Measurements from ENCODE around the gene ANKRD50. TPM values are rescaled to one million over a fixed set of nuclear protein-coding genes. Genes with fewer than 3 reads are reported as not detected.
A peak's percentile ranks its signal among the peaks of the same experiment; 100 is the strongest.

ANKRD50 gene
- total and polyA plus RNA-seq, 9 of the 15 experiments (the other 6 are each of a cell fraction or from before 2014, with no cell fraction given) = 2.0 to 8.0 (median 6.2) TPM

DNA sequence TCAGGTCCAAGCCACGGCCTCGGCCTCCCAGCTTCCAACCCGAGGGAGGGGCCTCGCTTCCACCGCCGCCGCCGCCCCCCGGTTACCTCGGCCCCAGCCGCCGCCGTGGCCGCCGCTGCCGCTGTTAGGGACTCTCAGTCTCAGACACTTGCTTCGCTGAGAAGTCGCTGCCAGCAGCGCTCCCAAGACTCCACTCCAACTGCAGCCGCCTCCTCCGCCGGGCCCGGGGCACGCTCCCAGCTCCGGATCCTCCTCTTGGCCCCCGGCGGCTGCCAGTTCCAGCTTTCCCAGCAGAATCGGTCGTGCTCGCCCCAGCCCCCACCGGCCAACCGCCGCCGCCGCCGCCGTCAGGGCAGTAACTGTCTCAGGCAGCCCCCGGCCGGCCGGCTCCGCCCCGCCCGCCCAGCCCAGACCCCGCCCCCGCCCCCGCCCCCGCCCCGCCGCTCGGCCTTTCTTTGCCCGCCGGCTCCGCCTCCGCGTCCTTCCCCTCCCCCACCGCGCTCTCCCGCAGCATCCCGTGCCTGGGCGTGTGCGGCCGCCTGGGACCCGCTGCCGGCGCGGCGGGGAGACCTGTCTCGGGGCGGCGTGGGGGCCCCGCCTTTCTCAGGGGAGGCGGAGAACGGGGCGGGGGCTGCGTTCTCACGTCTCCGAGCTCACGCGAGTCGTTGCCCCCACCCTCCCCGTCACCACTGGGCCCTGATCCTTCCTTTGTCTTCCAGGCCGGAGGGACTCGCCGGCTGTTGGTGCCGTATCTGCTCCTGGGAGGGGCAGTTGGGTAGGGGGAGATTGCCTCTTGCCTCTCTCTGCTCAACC is at the start of gene ANKRD50 (continued):
- TF ChIP-seq, protein P1, sequence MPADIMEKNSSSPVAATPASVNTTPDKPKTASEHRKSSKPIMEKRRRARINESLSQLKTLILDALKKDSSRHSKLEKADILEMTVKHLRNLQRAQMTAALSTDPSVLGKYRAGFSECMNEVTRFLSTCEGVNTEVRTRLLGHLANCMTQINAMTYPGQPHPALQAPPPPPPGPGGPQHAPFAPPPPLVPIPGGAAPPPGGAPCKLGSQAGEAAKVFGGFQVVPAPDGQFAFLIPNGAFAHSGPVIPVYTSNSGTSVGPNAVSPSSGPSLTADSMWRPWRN (IDR thresholded peaks at IDR 0.05; ENCODE audit: low read depth) = peak; percentile 83
- TF ChIP-seq ILK (tag; IDR thresholded peaks at IDR 0.05; ENCODE audit: borderline replicate concordance, low read depth) (no peak), PHF8 (IDR thresholded peaks at IDR 0.05; ENCODE audit: borderline replicate concordance, low read length) (peak; percentile 87; the same call in 1 of the 2 replicates), ZFP36 (IDR thresholded peaks at IDR 0.05; ENCODE audit: low read depth, low read length, partially characterized antibody) (no peak), L3MBTL2 (IDR thresholded peaks at IDR 0.05) (no peak), BACH1 (tag; IDR thresholded peaks at IDR 0.05) (no peak), ADNP (tag; IDR thresholded peaks at IDR 0.05) (no peak), DNMT1 (IDR thresholded peaks at IDR 0.05) (no peak), HDAC1 (IDR thresholded peaks at IDR 0.05) (no peak; a peak in 1 of 4 replicates), CXXC5 (CRISPR knock-in tag; IDR thresholded peaks at IDR 0.05) (peak; percentile 92), ZNF76 (CRISPR knock-in tag; IDR thresholded peaks at IDR 0.05; ENCODE audit: borderline replicate concordance) (no peak), KLF10 (CRISPR knock-in tag; IDR thresholded peaks at IDR 0.05) (no peak), POLR3G (IDR thresholded peaks at IDR 0.05; ENCODE audit: extremely low read depth, insufficient read length, insufficient replicate concordance) (no peak), ZNF75A (CRISPR knock-in tag; IDR thresholded peaks at IDR 0.05) (no peak), ZFP1 (CRISPR knock-in tag; IDR thresholded peaks at IDR 0.05) (no peak), MEF2A (IDR thresholded peaks at IDR 0.05; ENCODE audit: control insufficient read depth, low read depth, low read length) (no peak), FOS (IDR thresholded peaks at IDR 0.05; ENCODE audit: extremely low read depth, insufficient read length) (no peak), IFI16 (CRISPR knock-in tag; IDR thresholded peaks at IDR 0.05) (no peak), GATAD2B (IDR thresholded peaks at IDR 0.05; ENCODE audit: borderline replicate concordance) (no peak; the same call in 1 of the 2 replicates)
- TF ChIP-seq, protein P2, sequence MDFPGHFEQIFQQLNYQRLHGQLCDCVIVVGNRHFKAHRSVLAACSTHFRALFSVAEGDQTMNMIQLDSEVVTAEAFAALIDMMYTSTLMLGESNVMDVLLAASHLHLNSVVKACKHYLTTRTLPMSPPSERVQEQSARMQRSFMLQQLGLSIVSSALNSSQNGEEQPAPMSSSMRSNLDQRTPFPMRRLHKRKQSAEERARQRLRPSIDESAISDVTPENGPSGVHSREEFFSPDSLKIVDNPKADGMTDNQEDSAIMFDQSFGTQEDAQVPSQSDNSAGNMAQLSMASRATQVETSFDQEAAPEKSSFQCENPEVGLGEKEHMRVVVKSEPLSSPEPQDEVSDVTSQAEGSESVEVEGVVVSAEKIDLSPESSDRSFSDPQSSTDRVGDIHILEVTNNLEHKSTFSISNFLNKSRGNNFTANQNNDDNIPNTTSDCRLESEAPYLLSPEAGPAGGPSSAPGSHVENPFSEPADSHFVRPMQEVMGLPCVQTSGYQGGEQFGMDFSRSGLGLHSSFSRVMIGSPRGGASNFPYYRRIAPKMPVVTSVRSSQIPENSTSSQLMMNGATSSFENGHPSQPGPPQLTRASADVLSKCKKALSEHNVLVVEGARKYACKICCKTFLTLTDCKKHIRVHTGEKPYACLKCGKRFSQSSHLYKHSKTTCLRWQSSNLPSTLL (IDR thresholded peaks at IDR 0.05) = no peak
- TF ChIP-seq, protein P3, sequence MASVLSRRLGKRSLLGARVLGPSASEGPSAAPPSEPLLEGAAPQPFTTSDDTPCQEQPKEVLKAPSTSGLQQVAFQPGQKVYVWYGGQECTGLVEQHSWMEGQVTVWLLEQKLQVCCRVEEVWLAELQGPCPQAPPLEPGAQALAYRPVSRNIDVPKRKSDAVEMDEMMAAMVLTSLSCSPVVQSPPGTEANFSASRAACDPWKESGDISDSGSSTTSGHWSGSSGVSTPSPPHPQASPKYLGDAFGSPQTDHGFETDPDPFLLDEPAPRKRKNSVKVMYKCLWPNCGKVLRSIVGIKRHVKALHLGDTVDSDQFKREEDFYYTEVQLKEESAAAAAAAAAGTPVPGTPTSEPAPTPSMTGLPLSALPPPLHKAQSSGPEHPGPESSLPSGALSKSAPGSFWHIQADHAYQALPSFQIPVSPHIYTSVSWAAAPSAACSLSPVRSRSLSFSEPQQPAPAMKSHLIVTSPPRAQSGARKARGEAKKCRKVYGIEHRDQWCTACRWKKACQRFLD (CRISPR knock-in tag; IDR thresholded peaks at IDR 0.05) = no peak
- TF ChIP-seq, protein P4, sequence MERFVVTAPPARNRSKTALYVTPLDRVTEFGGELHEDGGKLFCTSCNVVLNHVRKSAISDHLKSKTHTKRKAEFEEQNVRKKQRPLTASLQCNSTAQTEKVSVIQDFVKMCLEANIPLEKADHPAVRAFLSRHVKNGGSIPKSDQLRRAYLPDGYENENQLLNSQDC (CRISPR knock-in tag; IDR thresholded peaks at IDR 0.05) = no peak; the same call in 1 of the 2 replicates
